ENCODE measurements around the gene RDX. TPM values are rescaled to one million over a fixed set of nuclear protein-coding genes. Genes with fewer than 3 reads are reported as not detected.

The RDX gene
- total RNA-seq, 1 donor from 2014 or later: 55.0 TPM

DNA sequence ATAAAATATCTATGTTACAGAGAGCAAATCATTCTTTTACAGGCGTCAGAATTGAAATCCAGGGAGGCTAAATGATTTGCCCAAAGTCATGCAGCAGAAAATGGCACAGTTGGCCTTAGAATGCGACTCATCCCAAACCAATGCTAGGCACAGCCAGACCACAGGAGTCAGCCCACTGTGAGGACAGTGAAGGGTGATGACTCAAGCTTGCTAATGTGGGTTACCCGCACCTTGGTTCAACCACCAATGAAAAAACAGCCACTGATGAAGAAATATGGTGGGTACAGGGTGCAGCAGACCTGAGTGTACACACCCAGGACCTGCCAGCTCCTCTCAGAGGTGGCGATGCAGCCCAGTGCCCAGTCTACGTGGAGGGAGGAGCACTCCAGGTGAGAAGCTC, 113.5 kb downstream of the RDX start:
- Histone ChIP-seq H3K27me3 (no peaks in the 10 kb centered on the region), H3K4me3 (no peak overlapping the region), H3K36me3 (no peaks in the 10 kb centered on the region), H3K4me1 (no peaks in the 10 kb centered on the region), H3K27ac (no peak overlapping the region), H3K9me3 (no peaks in the 10 kb centered on the region)
- intact Hi-C loops (cut with DNase I): no loop called here
- TF ChIP-seq, protein P1, sequence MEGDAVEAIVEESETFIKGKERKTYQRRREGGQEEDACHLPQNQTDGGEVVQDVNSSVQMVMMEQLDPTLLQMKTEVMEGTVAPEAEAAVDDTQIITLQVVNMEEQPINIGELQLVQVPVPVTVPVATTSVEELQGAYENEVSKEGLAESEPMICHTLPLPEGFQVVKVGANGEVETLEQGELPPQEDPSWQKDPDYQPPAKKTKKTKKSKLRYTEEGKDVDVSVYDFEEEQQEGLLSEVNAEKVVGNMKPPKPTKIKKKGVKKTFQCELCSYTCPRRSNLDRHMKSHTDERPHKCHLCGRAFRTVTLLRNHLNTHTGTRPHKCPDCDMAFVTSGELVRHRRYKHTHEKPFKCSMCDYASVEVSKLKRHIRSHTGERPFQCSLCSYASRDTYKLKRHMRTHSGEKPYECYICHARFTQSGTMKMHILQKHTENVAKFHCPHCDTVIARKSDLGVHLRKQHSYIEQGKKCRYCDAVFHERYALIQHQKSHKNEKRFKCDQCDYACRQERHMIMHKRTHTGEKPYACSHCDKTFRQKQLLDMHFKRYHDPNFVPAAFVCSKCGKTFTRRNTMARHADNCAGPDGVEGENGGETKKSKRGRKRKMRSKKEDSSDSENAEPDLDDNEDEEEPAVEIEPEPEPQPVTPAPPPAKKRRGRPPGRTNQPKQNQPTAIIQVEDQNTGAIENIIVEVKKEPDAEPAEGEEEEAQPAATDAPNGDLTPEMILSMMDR (IDR thresholded peaks at IDR 0.05): no peak
- no peak for TF ChIP-seq POLR2A (IDR thresholded peaks at IDR 0.05)
- TF ChIP-seq POLR2AphosphoS5 (IDR thresholded peaks at IDR 0.05; ENCODE audit: insufficient read depth in 1 of 2, low read depth in 1 of 2): no peak
- DNase-seq (ENCODE audit: extremely low spot score in 2 of 2): no peak

- H3K36me3 ChIP-seq: no peaks in the 10 kb centered on the region
- TF ChIP-seq, protein P1 (IDR thresholded peaks at IDR 0.05): no peak
- TF ChIP-seq POLR2AphosphoS5 (IDR thresholded peaks at IDR 0.05; ENCODE audit: insufficient read depth in 1 of 2, low read depth in 1 of 2) (no peak), POLR2A (IDR thresholded peaks at IDR 0.05) (no peak)
- intact Hi-C loops (cut with DNase I): no loop called here
Measured at GRCh38 chr11:110179064-110179463, 117.3 kb downstream of the RDX start.

DNA sequence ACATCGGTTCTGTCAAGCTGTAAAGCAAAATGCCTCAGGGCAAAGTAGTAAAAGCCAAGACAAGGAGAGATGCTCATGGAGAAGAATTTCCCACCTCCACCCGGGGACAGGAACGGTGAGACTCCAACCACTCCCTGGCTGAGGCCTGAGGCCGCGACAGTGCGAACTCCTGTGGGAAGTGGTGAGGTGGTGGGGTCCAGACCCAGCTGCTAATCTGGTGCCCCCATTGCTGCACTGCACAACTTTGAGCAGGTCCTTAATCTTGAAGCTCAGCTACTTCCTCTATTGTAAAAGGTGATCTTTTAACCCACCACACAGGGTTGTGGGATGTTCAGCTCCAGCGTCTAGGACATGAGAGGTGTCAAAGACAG, 119.3 kb downstream of the RDX start:
- TF ChIP-seq, protein P1 (IDR thresholded peaks at IDR 0.05): no peak
- TF ChIP-seq POLR2A (IDR thresholded peaks at IDR 0.05) (no peak), POLR2AphosphoS5 (IDR thresholded peaks at IDR 0.05; ENCODE audit: insufficient read depth in 1 of 2, low read depth in 1 of 2) (no peak)
- intact Hi-C loops (cut with DNase I): no loop called here

More at GRCh38 chr11:110179064-110179463, 117.3 kb downstream of the RDX start:
- peaks cover 5% of the 10 kb centered on the region for H3K4me1 ChIP-seq
- H3K9me3 ChIP-seq: no peaks in the 10 kb centered on the region
- no peaks in the 10 kb centered on the region for H3K27me3 ChIP-seq
- DNase-seq (ENCODE audit: extremely low spot score in 2 of 2): no peak
- no peak overlapping the region for H3K4me3 ChIP-seq
- no peak overlapping the region for H3K27ac ChIP-seq

GRCh38 chr11:110176366-110177085, 119.9 kb downstream of the RDX start:
- TF ChIP-seq, protein P1 (IDR thresholded peaks at IDR 0.05): no peak
- TF ChIP-seq POLR2A (IDR thresholded peaks at IDR 0.05) (no peak), POLR2AphosphoS5 (IDR thresholded peaks at IDR 0.05; ENCODE audit: insufficient read depth in 1 of 2, low read depth in 1 of 2) (no peak)
- no peak overlapping the region for H3K27ac ChIP-seq
- peaks cover 9% of the 10 kb centered on the region for H3K4me1 ChIP-seq
- intact Hi-C loops (cut with DNase I): no loop called here
- no peak for DNase-seq (ENCODE audit: extremely low spot score in 2 of 2)
- H3K36me3 ChIP-seq: no peaks in the 10 kb centered on the region
- no peak overlapping the region for H3K4me3 ChIP-seq
- no peaks in the 10 kb centered on the region for H3K27me3 ChIP-seq
- no peaks in the 10 kb centered on the region for H3K9me3 ChIP-seq

More for the DNA sequence above, 119.3 kb downstream of the RDX start:
- DNase-seq (ENCODE audit: extremely low spot score in 2 of 2): no peak
- no peak overlapping the region for H3K27ac ChIP-seq
- no peaks in the 10 kb centered on the region for H3K27me3 ChIP-seq
- no peaks in the 10 kb centered on the region for H3K9me3 ChIP-seq
- H3K4me1 ChIP-seq: peaks cover 9% of the 10 kb centered on the region
- no peak overlapping the region for H3K4me3 ChIP-seq
- H3K36me3 ChIP-seq: no peaks in the 10 kb centered on the region

- H3K27me3 ChIP-seq: no peaks in the 10 kb centered on the region
- no peaks in the 10 kb centered on the region for H3K36me3 ChIP-seq
- intact Hi-C loops (cut with DNase I): no loop called here
- no peak overlapping the region for H3K4me3 ChIP-seq
- peaks cover 9% of the 10 kb centered on the region for H3K4me1 ChIP-seq
- DNase-seq (ENCODE audit: extremely low spot score in 2 of 2): no peak
- no peaks in the 10 kb centered on the region for H3K9me3 ChIP-seq
- TF ChIP-seq, protein P1 (IDR thresholded peaks at IDR 0.05): no peak
- TF ChIP-seq POLR2A (IDR thresholded peaks at IDR 0.05) (no peak), POLR2AphosphoS5 (IDR thresholded peaks at IDR 0.05; ENCODE audit: insufficient read depth in 1 of 2, low read depth in 1 of 2) (no peak)
- no peak overlapping the region for H3K27ac ChIP-seq
Measured at GRCh38 chr11:110174645-110175310, 121.6 kb downstream of the RDX start.
